GM21528 (cell line): ENCODE measurements around the gene UBR1.
"Not testable (repeated sequence)": the region's sequence is repeated elsewhere in the genome, so short reads cannot be mapped to it uniquely, and the experiment has no call there.

Source experiments
- ATAC-seq: cut with Tn5 transposase; IDR thresholded peaks from one replicate; pipeline ENCODE4 v1.9.1; 2021; ENCODE audit warnings: mild to moderate bottlenecking, moderate library complexity; ENCODE audit not compliant: unreplicated experiment, low FRiP score

Gene UBR1

DNA sequence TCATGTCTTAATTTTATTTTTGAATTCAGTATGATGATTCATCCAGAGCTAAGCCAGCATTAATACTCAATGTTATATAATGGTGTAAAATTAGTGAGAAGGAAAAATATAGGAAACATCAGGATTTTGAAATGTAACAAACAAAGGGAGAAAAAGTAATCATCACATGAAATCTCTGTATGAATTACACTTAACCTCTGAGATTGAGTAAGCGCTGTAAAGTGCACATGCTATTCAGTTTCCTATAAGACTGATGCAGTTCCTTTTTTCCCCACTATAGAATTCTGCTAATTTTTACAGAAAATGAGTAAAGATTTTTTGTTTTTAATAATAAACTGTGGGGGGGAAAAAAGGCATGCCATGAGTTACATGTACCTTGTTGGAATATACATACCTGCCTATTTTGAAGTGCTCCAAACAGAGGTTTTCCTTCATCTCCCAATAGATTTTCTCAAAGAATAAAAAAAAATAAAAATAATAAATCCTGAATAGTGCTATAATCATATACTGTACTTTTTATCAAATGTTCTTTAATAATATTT is 121.3 kb downstream of the UBR1 start:
- no peak for ATAC-seq

DNA sequence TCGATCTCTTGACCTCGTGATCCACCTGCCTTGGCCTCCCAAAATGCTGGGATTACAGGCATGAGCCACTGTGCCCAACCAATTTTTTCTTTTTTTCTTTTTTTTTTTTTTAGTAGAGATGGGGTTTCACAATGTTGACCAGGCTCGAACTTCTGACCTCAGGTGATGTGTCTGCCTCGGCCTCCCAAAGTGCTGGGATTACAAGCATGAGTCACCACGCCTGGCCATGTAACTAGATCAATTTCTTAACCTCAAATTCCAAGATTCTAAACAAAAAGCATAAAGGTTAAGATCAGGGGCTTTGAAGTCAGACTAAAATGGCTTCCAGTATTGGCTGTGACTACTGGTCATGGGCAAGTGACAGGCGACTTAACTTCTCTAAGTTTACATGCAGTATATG is 126.7 kb downstream of the UBR1 start:
- ATAC-seq: not testable (repeated sequence)

DNA sequence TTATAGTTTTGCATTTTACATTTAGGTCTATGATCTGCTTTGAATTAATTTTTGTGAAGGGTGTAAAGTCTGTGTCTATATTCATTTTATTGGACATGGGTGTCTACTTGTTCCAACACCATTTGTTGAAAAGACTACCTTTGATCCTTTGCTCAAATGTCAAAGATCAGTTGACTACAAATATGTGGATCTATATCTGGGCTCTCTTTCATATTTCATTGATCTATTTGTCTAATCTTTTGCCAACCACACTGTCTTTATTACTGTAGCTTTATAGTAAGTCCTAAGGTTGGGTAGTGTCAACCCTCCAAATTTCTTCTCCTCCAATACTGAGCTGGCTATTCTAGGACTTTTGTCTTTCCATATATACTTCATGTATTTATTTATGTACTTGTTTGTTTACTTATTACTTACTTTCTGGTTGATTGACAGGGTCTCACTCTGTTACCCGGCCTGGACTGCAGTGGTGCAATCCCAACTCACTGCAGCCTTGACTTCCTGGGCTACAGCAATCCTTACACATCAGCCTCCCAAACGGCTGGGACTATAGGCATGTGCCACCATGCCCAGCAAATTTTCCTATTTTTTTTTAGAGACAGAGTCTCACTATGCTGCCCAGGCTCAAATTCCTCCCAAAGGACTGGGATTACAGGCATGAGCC is 131.5 kb downstream of the UBR1 start:
- ATAC-seq: no peak

DNA sequence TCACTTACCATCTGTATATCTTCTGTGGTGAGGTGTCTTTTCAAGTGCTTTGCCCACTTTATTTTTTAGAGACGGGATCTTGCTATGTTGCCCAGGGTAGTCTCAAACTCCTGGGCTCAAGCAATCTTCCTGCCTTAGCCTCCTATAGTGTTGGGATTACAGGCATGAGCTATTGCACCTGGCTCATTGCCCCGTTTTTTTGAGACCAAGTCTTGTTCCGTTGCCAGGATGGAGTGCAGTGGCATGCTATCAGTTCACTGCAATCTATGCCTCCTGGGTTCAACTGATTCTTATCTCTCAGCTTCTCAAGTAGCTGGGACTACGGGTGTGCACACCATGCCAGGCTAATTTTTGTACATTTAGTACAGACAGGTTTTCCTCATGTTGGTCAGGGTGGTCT is 132.7 kb downstream of the UBR1 start:
- ATAC-seq: no peak

DNA sequence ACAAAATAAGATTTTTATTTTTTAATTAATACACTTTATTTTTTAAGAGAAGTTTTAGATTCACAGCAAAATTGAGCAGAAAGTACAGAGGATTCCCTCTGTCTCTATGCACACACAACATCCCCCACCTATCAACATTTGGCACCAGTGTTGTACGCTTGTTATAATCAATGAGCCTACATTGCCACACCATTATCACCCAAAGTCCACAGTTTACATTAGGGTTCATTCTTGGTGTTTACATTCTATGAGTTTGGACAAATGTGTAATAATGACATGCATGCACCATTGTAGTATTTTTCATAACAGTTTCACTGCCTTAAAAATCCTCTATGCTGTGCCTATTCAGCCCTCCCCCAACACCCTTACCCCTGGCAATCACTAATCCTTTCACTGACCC is 134.0 kb downstream of the UBR1 start:
- no peak for ATAC-seq

DNA sequence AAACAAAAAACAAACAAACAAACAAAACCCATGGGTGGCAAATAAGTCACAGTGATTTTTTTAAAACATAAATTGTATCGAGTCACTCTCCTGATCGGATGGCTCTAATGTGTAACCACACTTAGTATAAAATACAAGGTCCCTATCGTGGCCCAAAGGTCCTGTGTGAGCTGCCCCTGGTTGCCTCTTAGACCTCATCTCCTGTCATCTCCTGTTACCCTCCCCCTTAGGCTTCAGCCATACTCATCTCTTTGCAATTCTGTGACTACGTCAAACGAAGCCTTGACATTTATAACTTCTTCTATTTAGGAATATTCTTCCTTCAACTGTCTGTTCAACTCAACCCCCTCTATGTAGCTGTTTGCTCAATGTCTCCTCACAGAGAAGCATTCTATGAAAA is 141.4 kb downstream of the UBR1 start:
- no peak for ATAC-seq

DNA sequence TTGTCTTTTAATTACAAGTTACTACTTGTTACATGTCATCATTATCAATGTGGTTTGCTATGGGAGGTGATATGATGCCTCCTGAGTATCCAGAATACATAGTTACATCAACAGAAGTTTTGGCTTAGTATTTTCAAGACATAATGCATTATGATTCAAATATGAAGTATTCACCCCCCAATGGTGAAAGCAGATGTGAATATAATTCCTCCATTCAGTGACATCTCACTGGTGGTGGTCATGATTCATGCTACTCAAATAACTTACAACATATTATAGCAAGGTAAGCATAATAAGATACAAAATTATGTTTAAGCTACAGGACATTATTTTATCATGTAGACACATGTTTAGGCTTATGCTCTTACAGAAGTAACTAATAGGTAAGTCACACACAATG is 150.3 kb downstream of the UBR1 start:
- no peak for ATAC-seq

DNA sequence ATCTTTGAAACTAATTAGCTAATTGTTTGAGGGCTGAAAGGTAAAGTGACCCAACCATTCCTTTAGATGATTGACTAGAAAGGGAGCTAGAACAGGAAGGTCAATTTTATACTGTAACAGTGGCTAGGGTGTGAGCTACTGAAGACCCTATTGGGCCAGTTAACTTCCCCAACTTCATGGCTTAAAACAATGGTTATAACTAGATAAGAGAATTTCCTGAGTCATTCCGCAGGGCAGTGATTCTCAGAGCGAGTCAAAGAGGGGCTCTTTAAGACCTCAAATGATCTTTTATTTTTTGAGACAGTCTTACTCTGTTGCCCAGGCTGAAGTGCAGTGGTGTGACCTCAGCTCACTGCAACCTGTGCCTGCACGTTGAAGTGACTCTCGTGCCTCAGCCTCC is 151.5 kb downstream of the UBR1 start:
- no peak for ATAC-seq

DNA sequence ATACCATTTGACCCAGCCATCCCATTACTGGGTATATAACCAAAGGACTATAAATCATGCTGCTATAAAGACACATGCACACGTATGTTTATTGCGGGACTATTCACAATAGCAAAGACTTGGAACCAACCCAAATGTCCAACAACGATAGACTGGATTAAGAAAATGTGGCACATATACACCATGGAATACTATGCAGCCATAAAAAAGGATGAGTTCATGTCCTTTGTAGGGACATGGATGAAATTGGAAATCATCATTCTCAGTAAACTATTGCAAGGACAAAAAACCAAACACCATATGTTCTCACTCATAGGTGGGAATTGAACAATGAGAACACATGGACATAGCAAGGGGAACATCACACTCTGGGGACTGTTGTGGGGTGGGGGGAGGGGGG is 156.9 kb downstream of the UBR1 start:
- ATAC-seq: not testable (repeated sequence)

DNA sequence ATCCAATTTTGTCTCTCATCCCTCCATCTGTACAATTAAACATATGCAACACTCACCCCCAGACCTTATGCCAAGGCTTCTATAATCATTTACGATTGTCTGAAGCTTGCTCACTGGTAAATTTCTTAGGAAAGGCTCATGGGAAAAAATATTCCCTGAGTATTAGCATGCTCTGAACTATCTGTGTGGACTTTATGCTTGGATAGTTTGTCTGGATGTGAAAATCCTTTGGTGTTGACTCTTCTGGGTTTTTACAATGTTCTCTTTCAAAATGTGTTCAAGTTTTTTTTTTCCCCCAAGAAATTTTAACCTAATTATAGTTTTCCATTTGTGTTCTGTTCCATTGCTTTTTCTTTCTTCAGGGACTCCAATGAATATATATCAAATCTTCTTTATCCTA is 165.3 kb downstream of the UBR1 start:
- no peak for ATAC-seq

DNA sequence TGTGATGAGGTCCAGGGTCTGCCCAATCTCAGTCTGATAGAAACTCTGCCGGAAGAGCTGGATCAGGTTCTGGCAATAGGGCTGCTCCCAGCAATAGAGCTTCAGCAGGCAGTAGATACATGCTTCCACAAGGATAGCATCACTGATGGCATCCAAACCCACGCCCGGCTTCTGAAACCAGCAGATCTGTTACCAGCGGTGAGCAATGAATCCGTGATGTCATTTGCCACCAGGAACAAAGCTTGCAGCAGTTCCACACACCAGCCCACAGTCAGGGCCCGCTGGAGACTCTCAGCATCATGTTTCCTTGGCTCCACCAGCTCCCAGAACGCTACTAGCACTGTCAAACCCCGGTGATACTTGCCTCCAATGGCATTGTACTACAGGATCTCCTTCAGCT is 166.0 kb downstream of the UBR1 start:
- no peak for ATAC-seq

DNA sequence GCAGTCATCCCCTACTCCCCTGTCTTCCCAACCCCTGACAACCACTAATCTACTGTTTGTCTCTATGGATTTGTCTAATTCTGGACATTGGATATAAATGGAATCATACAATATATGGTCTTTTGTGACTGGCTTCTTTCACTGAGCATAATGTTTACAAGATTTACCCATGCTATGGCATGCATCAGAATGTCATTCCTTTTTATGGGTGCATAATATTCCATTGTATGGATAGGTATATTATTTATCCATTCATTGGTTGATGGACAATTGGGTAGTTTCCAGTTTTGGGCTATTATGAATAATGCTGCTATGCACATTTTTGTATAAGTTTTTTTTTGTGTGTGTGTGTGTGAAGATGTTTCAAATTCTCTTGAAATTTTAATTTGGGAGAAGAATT is 168.7 kb downstream of the UBR1 start:
- no peak for ATAC-seq

DNA sequence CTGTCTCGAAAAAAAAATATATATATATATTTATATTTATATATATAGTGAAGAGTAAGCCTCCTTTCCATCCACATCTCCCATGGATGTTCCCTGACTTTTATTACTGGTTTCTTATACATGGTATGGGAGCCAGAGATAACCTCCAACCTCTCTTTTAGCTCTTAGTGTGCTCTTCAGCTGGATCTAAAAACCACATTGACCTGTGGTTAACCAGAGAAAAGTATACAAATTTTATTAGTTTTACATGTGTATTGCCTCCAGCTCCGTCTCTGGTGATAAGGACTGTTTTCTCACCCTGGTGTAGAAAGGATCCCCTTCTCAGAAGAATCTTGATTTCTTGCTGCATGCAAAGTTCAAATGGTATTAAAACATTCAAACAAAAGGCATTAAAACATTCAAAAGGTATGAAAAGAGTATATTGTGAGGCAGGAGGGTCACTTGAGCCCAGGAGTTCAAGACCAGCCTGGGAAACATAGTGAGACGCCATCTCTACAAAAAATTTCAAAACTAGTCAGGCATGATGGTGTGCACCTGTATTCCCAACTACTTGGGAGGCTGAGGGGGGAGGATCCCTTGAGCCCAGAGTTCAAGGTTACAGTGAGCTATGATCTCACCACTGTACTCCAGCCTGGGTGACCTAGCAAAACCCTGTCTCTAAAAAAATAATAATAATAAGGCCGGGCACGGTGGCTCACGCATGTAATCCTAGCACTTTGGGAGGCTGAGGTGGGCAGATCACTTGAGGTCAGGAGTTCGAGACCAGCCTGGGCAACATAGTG is 171.8 kb downstream of the UBR1 start:
- ATAC-seq: no peak

DNA sequence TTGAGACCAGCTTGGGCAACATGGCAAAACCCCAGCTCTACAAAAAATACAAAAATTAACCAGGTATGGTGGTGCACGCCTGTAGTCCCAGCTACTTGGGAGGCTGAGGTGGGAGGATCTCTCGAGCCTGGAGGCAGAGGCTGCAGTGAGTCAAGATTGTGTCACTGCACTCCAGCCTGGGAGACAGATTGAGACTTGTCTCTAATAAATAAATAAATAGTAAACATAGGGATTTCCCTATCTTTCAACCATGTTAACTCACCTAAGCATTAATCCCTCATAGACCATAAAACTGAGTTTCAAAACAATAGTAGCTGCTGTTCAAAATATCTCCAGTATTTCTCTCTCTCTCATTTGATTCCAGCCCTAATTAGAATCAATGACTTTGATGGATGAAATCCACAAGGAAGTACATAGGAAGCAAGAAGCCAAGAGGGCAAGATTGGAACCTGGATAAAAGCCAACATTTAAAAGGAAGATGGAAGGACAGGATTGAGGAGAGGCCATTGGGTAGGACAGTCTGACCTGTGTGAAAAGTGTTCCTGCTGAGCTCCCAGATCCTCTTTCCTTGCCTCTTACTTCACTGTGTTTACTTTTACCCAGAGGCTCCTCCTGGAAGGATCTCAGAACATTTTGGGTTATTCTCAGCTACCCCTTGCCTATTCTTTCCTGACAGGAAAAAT is 172.9 kb downstream of the UBR1 start:
- no peak for ATAC-seq

DNA sequence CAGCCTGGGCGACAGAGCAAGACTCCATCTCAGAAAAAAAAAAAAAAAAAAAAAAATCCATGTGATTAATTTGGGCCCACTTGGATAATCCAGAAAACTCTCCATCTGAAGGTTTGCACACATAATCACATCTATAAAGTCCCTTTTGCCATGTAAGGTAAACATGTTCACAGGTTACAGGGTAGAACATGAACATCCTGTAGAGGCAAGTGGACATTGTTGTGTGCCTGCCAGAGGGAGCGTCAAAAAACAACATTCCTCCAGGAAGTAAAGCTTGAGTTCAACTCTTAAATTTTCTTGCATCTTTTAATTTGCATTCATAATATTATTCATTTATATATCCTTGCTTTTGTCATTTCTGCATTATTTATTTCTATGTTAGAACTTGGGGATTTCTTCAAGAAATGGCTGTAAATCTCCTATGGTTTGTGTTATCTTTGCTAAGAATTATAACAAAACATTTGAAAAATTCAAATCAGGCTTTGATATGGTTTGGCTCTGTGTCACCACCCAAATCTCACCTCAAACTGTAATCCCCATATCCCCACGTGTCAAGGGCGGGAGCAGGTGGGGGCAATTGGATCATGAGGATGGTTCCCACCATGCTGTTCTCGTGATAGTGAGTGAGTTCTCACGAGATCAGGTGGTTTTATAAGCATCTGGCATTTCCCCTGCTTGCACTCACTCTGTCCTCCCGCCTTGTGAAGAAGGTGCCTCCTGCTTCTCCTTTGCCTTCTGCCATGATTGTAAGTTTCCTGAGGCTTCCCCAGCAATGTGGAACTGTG is 173.9 kb downstream of the UBR1 start:
- no peak for ATAC-seq

DNA sequence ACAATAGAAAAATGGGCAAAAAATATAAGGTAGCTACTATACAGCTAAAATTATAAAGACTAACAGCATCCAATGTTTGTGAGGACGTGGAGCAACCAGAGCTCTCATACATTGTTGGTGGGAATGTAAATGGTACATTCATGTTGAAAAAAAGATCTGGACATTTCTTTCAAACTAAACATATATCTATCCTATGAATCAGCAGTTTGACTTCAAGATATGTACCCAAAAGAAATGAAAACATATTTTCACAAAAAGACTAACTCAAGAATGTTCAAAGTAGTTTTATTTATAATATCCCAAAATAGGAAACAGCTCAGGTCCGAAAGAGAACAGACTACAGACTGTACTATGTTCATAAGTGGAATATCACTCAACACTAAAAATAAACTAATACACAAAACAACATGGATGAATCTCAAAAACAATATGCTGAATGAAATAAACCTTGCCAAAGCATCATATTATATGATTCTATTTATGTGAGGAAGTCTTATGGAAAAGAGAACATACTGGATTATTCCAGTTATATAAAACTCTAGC is 176.5 kb downstream of the UBR1 start:
- no peak for ATAC-seq

DNA sequence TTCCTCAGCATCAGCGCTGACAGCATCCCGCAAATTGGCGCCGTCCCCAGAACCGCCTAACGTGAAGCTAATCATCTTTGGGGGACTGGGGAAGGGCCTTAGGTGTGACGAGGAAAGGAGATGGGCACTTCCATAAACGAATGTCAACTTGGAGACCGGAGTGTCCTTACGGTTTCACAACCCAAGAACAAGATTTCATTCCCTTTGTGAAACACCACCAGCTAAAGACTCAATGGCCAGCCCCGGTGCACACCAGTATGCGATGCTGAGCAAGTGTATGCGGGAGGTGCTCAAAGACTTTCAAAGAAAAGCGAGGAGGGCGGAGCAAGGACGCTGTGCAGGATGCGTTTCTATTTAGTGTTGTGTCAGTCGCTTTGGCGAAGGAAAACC is 184.5 kb downstream of the UBR1 start:
- ATAC-seq: peak; percentile 5

DNA sequence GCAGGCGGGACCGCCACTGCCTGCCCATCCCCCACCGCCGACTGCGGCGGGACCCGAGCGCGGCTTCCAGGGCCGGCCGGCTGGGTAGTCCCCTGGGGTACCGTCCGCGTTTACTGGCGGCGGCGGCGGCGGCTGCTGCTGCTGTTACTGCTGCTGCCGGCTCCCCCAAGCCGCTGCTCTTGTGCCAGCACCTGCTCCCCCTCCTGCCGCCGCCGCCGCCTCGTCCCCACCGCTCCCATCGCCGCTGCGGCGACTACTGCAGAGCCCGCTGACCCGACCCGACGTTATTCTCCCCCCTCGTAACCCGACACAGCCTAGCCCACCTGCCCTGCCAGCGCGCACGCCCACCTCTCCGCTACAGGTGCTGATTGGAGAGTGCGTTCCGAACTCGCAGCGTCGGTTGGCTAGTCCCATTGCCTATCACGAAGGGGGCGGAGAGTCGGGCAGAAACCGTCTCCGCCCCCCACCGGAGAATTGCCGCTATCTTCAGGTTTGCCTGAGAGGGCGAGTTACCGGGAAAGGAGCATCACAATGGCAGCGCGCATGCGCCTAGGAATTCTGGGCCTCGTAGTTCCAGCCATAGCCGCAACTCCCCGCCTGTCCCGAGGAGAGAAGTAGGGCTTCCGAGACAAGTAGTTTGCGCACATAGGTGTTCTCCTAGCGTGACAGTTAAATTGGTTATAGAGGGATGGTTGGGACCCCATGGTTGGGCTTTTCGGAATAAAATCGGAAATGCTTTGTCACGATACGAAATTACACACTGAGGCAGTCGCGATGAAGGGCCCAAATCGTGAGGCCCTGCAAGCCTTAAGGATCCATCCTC is 185.1 kb downstream of the UBR1 start, which contains the start of gene TTBK2:
TTBK2 (minus strand) TSS at position 260 of the 823 bp plus-strand sequence. CDS start 42,161 bp downstream, outside the sequence.
- peak; percentile 93 for ATAC-seq

DNA sequence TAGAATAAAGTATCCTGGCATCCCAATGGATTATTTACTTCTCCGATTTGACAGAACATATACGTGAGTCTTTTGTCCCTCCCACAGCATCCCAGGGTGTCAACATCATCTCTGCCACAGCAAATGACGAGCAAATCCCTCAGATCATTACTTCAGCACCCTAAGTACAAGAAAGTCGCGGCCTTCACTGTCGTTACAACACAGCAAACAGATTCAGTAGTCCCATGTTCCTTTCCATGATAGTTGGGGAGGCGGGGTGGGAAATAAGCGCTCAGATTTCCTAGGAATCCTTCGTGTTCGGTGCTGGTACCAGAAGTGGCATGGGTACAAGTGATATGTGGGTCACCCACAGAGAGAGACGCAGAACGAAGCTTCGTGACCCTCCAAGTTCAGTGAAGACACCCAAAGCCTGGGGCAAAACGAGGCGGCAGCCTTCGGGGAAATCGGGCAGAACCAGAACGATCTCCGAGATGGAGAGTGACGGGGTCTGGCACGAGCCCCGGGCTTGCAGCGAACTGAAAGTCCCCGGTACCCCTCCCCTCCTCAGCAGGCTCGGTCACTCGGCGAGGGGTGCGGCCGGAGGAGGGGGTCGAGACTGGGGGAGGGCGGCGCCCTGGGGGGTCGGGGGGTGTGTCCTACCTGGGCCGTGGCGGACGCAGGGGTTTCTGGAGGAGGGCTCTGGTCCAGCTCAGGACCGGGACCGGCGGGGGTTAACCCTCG is 185.9 kb downstream of the UBR1 start:
- peak; percentile 16 for ATAC-seq
